WI38 (cell line): ENCODE results near the gene RAB4B.
"Not testable (repeated sequence)": the region's sequence is repeated elsewhere in the genome, so short reads cannot be mapped to it uniquely, and the experiment has no call there.

ENCODE experiments used
- H3K4me3 ChIP-seq: 2 replicates; pipeline ENCODE4 v1.5.1; 2011; ENCODE audit warnings: low read depth, mild to moderate bottlenecking, control low read depth, low read length
- CTCF ChIP-seq: IDR thresholded peaks from 2 replicates; pipeline ENCODE4 v1.5.1; 2012; ENCODE audit warnings: low read depth, mild to moderate bottlenecking, control low read depth, low read length

The RAB4B gene

GRCh38 chr19:40827386-40828247 lies 49.6 kb downstream of the RAB4B start:
- no peak for TF ChIP-seq CTCF
- no peak overlapping the region for H3K4me3 ChIP-seq

DNA sequence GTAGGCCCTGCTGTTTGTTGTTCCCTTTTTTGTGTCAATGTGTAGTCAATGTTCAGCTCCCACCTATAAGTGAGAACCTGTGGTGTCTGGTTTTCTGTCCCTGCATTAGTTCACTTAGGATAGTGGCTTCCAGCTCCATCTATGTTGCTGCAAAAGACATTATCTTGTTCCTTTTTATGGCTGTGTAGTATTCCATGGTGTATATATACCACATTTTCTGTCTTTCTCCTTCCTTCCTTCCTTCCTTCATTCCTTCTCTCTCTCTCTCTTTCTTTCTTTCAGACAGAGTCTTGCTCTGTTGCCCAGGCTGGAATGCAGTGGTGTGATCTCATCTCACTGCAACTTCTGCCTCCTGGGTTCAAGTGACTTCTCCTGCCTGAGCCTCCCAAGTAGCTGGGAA lies 51.2 kb downstream of the RAB4B start:
- H3K4me3 ChIP-seq = no peak overlapping the region
- TF ChIP-seq CTCF = no peak

DNA sequence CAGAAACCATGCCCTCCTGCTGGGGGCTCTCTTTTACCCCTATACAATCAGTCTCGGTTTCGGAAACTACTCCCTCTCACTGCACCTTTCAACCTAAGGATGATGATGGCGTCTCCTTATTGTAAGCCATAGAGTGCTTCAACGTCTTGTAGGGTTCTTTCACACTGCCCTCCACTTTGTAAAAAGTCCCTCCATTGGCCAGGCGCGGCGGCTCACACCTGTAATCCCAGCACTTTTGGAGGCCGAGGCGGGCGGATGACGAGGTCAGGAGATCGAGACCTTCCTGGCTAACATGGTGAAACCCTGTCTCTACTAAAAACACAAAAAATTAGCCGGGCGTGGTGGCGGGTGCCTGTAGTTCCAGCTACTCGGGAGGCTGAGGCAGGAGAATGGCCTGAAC lies 52.7 kb downstream of the RAB4B start:
- H3K4me3 ChIP-seq = not testable (repeated sequence)

GRCh38 chr19:40831502-40832430 lies 53.7 kb downstream of the RAB4B start:
- no peak for TF ChIP-seq CTCF

DNA sequence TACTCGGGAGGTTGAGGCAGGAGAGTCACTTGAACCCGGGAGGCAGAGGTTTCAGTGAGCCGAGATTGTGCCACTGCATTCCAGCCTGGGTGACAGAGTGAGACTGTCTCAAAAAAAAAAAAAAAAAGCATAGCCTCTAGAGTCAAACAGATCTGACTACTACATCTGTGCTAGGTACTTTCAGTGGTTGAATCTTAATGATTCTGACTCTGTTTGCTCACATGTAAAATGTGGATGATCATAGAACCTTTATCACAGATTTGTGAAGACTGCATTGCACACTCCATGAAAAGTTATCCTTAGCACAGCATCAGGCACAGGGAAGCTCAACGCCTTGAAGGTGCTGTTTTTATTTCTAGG lies 54.4 kb downstream of the RAB4B start:
- H3K4me3 ChIP-seq = not testable (repeated sequence)

More at GRCh38 chr19:40831502-40832430, 53.7 kb downstream of the RAB4B start:
- no peak overlapping the region for H3K4me3 ChIP-seq

DNA sequence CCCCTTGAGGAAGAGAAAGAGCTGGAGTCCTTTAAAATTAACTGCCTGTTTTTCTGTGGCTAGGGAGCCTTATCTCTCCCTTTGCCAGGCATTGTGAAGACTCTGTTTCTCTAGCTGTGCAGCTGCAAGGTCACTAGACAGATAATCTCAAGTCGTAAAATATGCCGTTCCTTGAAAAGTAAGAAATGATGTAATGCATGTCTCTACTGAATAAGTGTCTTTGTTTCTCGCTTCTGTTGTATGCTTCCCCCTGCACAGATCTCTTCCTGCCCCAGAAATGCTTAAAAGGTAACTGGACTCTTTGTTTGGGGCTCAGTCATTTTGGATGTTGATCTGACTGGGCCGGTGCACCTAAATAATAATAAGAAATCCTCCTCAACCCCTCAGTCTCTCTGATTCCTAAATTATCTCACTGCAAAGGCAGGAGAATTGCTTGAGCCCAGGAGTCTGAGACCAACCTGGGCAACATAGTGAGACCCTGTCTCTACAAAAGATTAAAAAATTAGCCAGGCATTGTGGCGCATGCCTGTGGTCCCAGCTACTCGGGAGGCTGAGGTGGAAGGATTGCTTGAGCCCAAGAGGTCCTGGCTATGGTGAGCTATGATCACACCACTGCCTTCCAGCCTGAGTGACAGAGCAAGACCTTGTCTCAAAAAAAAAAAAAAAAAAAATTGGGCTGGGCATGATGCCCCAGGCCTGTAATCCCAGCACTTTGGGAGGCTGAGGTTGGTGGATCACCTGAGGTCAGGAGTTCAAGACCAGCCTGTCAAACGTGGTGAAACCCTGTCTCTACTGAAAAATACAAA lies 55.9 kb downstream of the RAB4B start:
- not testable (repeated sequence) for H3K4me3 ChIP-seq

DNA sequence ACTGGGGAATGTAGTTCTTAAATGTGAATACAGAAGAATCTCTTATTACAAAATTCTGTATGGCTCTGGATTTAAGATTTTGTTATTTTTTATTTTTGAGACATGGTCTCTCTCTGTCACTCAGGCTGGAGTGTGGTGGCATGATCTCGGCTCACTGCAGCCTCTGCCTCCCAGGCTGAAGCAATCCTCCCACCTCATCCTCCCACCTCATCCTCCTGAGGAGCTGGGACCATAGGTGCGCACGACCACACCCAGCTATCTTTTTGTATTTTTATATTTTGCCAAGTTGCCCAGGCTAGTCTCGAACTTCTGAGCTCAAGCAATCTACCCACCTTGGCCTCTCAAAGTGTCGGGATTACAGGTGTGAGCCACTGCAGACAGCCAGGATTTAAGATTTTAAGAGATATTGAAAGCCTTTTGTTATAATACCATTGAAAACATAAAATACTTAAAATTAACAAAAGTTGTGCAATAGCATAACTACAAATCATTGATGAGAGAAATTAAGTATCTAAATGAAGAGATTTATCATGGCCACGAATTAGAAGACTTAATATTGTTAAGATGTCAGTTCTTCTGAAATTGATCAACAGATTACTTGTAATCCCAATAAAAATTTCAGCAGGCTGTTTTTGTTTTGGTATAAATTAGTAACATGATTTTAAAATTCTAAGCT lies 58.8 kb downstream of the RAB4B start:
- TF ChIP-seq CTCF = no peak

GRCh38 chr19:40838477-40838876 lies 60.4 kb downstream of the RAB4B start:
- H3K4me3 ChIP-seq = not testable (repeated sequence)

More for the DNA sequence above, 58.8 kb downstream of the RAB4B start:
- no peak overlapping the region for H3K4me3 ChIP-seq

GRCh38 chr19:40842012-40842411 lies 64.0 kb downstream of the RAB4B start:
- not testable (repeated sequence) for H3K4me3 ChIP-seq

DNA sequence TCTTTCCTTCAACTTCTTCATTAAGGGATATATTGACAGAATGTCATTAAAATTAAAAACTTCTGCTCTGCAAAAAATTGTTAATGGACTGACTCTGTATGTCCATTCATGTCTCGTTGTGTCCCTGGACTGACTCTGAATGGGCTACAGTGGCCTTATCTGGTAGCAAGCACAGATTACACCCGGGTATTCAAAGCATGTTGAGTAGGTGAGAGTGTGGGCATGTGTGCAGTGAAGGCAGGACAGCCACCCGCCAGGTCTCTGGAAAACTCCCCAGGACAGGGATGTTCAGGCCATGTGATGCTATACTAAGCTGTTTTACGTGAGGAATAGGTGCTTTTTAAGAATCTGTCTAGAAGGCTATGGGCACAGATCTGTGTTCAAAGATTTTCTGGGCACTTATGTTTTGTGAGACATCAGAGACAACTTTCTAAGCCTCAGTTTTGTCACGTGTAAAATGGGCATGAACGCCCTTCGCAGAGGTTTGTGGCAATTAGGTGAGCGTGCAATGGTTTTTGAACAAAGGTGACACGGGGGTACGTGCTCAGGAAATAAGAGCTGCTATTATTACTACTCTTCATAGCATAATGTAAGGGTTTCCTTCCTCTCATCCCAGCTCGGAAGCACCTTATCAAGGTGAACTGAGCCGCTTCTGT lies 65.1 kb downstream of the RAB4B start:
- not testable (repeated sequence) for H3K4me3 ChIP-seq

- not testable (repeated sequence) for H3K4me3 ChIP-seq
Observed at GRCh38 chr19:40843653-40844052, 65.6 kb downstream of the RAB4B start.
